Ectodermal cell (in vitro differentiated cells): ENCODE results near the gene TPPP2.
"Not testable (repeated sequence)": the region's sequence is repeated elsewhere in the genome, so short reads cannot be mapped to it uniquely, and the experiment has no call there.

Experiments
- H3K27ac ChIP-seq: 2 replicates; pipeline ENCODE4 v1.7.0; 2013; ENCODE audit warnings: mild to moderate bottlenecking, low read depth, low read length; ENCODE audit not compliant: insufficient read depth, poor library complexity, severe bottlenecking
- H3K27me3 ChIP-seq: 2 replicates; pipeline ENCODE4 v1.7.0; 2013; ENCODE audit warnings: mild to moderate bottlenecking, low read length; ENCODE audit not compliant: insufficient read depth, control insufficient read depth, poor library complexity, severe bottlenecking
- H3K36me3 ChIP-seq: one replicate; pipeline ENCODE4 v1.7.0; 2013; ENCODE audit warnings: low read length; ENCODE audit not compliant: control insufficient read depth, insufficient read depth
- H3K4me1 ChIP-seq: one replicate; pipeline ENCODE4 v1.7.0; 2013; ENCODE audit warnings: low read length; ENCODE audit not compliant: control insufficient read depth, insufficient read depth
- H3K4me3 ChIP-seq: 2 replicates; pipeline ENCODE4 v1.7.0; 2013; ENCODE audit warnings: low read depth, low read length, control low read depth; ENCODE audit not compliant: insufficient read depth
- H3K9me3 ChIP-seq: 2 replicates; pipeline ENCODE4 v1.7.0; 2013; ENCODE audit warnings: mild to moderate bottlenecking, low read length, moderate library complexity; ENCODE audit not compliant: control insufficient read depth
- WGBS, 2 experiments: methylation state at CpG; one replicate each; pipeline ENCODE4 v1.1.7; 2013; ENCODE audit warnings: missing lambda C conversion rate in 2 of 2; 5-methylcytosine and 5-hydroxymethylcytosine counted together

Gene TPPP2

DNA sequence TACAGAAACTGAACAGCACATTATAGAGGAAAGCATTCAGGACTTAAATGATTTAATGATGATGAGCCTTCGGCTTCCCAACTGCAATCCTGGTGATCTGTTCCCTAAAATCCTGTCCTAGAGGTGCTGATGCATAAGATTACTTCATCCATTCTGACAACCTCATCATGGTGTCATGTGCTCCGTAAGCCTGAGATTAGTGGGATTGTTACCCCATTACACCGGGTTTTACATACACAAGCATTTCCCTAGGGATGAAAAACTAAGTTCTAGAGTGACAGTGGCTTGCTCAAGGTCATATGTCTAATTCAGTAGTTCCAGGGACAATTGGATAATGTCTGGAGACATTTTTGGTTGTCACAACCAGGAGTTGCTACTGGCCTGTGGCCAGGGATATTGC, 7.1 kb downstream of the TPPP2 start:
- no peaks in the 10 kb centered on the region for H3K9me3 ChIP-seq
- 88 to 96% methylated on average over 3 of the region's 3 CpGs for WGBS, 2 experiments
- H3K36me3 ChIP-seq: no peaks in the 10 kb centered on the region
- H3K27me3 ChIP-seq: no peaks in the 10 kb centered on the region
- peaks cover 6% of the 10 kb centered on the region for H3K4me1 ChIP-seq
- H3K27ac ChIP-seq: no peak overlapping the region
- no peak overlapping the region for H3K4me3 ChIP-seq

DNA sequence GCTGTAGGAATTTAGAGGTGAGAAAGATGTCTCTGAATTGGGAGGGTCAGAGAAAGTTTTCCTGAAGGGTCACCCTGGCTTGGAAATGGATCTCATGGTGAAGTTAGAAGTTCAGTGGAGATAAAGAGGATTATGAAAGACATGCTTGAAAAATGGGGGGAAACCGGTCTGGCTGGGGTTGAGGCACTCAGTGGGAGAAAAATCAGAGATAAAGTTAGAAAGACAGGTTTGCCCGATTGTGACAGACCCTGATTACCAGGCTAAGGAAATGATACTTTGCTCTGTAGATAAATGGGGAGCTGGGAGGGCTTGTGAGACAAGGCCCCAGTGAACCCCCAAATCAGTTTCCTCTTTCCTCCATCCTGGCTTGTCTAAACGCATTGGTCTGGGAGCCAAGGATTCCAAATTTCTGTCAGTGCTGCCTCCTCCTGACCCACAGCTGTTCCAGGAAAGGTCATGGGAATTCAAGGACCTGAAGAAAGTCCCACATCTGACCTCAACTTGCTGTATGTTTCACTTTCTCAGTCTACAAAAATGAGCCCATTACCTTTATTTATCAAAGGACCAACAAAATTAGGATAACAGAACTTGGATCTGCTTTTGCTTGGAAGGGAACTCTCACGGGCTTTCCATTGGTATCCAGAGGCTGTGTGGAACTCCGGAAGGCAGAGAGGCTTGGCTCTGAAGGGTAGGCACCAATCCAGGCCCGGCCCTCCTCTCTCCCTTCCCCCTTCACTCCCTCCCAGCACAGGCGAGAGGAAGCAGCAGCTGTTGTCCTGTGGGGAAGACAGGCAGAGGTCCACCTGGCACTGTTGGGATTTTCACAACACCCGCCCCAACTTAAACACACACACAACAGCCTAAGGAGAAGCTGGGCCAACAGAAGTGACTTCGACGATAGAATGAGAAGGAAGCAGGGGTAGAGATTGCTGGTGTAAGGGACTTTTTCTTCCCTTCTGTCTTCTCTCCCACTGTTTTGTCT, 8.7 kb downstream of the TPPP2 start:
- 52 to 53% methylated on average over 7 to 10 of the region's 10 CpGs for WGBS, 2 experiments
- Histone ChIP-seq H3K36me3 (no peaks in the 10 kb centered on the region), H3K4me3 (no peak overlapping the region), H3K4me1 (peaks cover 6% of the 10 kb centered on the region), H3K9me3 (no peaks in the 10 kb centered on the region), H3K27ac (no peak overlapping the region), H3K27me3 (no peaks in the 10 kb centered on the region)

DNA sequence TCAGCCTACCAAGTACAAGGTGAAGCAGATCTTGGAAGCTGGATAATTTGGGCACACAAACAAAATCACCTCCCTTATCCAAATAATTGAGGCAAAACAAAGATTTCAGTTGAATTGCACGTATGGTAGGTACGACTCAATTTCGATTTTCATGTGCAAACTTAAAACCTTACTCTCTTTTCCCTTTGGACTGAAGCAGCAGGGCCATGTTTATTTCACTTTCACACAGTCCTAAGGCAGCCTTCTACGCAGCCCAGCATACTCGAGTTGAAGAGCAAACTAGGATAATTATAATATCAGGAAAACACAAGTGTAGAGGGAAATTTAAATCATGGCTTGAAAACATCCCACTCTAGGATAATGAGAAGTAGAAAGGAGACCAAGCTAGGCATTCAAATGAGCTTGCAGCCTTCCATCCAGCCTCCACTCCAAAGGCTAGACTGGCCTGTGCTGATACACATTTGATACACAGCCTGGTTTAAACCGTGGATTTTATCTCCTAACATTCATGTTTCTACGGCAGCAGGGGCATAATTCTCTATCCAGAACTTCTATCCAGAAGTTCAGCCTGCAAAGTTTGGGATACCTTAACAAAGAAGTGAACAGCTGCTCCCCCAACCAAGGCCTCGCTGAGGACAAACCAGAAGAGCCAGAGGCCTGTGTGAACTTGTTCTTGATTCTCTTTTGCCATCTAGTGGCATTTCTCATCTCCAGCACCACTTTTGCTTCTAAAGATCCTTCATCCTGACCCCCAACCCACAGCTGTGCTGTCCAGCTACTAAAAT, 9.8 kb downstream of the TPPP2 start:
- Histone ChIP-seq H3K27ac (no peak overlapping the region), H3K9me3 (no peaks in the 10 kb centered on the region), H3K4me3 (no peak overlapping the region), H3K36me3 (no peaks in the 10 kb centered on the region), H3K27me3 (no peaks in the 10 kb centered on the region), H3K4me1 (peaks cover 6% of the 10 kb centered on the region)
- 69 to 70% methylated on average over 6 to 8 of the region's 8 CpGs for WGBS, 2 experiments

DNA sequence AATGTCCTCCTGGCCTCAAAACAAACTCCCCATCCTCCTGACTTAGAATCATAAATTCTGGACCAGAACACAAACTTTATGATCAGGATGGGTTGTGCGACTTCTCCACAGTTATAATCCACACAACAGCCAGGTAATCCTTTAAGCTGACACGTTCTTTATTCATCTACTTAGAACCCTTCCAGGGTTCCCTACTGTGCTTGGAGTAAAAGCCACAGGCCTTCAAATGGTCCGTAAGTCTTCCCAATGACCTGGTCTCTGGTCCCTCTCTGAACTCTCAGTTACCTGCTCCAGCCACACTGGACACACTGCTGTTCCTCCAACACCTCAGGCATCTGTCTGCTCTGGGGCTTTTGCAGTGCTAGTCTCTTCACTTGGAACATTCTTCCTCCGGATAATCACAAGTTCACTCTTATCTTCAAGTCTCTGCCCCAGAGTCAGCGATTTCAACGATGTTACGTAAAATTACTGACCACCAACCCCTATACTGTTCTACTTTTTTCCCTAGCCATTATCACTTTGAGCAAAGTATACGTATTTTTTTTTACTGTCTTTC, 10.4 kb downstream of the TPPP2 start:
- H3K4me1 ChIP-seq: peaks cover 6% of the 10 kb centered on the region
- peaks cover 5% of the 10 kb centered on the region for H3K27me3 ChIP-seq
- 80 to 81% methylated on average over 8 of the region's 8 CpGs for WGBS, 2 experiments
- no peaks in the 10 kb centered on the region for H3K36me3 ChIP-seq
- no peaks in the 10 kb centered on the region for H3K9me3 ChIP-seq
- H3K4me3 ChIP-seq: no peak overlapping the region
- no peak overlapping the region for H3K27ac ChIP-seq

DNA sequence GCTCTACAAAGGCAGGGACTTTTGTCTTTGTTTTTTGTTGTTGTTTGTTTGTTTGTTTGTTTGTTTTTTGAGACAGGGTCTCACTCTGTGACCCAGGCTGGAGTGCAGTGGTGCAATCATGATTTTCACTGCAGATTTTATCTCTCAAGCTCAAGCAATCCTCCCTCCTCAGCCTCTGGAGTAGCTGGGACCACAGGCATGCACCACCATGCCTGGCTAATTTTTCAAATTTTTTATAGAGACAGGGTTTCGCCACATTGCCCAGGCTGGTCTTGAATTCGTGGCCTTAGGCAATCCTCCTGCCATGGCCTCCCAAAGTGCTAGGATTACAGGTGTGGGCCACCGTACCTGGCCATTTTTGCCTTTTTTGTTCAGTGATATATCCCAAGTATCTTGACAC, 10.9 kb downstream of the TPPP2 start:
- WGBS, 2 experiments: 85 to 88% methylated on average over 3 of the region's 3 CpGs
- H3K27me3 ChIP-seq, H3K36me3 ChIP-seq, H3K4me3 ChIP-seq, H3K9me3 ChIP-seq, H3K27ac ChIP-seq, H3K4me1 ChIP-seq: not testable (repeated sequence)

DNA sequence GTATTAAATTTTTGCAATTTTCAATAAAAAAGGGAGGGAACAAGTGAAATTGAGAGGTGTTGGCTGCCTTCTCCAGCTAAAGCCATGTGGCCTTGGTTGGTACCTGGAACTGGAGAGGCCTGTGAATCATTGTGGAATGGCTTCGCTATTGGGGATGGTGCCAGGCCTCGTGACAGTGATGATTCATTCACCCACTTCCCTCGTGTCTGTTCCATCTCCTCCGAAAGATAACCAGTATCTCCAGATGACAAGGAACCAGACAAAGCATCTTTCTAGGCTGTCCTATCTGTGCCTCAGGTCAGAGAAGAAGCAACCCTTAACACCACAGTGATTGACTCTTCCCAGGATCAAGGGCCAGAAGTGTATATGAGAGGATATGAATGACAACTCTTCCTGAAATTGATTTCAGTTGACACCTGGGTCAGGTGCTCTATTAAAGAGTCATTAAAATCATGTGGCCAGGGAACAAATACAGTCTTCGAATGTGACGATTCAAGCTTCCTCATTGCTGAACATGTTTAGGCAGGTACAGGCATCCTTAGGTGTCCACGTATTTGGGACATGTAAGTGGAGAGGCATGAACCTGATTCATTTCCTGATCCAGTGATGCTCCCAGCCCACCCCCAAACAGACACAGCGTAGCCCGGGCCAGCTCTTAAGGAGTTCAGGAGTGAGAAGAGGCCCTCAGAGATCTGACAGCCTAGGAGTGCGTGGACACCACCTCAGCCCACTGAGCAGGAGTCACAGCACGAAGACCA, 11.8 kb downstream of the TPPP2 start, which contains the start of gene RNASE7:
TSS of gene RNASE7 (plus strand) at position 687 of the 758 bp plus-strand sequence. CDS start 631 bp downstream, outside the sequence.
- Histone ChIP-seq H3K4me1 (peaks cover 6% of the 10 kb centered on the region), H3K27ac (no peak within 1 kb of the TSS), H3K9me3 (no peaks in the 10 kb centered on the region), H3K27me3 (peaks cover 5% of the 10 kb centered on the region), H3K36me3 (no peaks in the 10 kb centered on the region), H3K4me3 (no peak within 1 kb of the TSS)
- 91 to 92% methylated on average over 11 of the region's 11 CpGs for WGBS, 2 experiments

DNA sequence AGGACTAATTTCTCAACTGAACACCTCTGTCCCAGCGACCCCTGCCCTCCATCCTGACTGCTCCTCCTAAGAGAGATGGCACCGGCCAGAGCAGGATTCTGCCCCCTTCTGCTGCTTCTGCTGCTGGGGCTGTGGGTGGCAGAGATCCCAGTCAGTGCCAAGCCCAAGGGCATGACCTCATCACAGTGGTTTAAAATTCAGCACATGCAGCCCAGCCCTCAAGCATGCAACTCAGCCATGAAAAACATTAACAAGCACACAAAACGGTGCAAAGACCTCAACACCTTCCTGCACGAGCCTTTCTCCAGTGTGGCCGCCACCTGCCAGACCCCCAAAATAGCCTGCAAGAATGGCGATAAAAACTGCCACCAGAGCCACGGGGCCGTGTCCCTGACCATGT, 12.9 kb downstream of the TPPP2 start:
- Histone ChIP-seq H3K27ac (no peak overlapping the region), H3K36me3 (no peaks in the 10 kb centered on the region), H3K4me1 (peaks cover 6% of the 10 kb centered on the region), H3K9me3 (no peaks in the 10 kb centered on the region), H3K27me3 (peaks cover 5% of the 10 kb centered on the region), H3K4me3 (no peak overlapping the region)
- WGBS, 2 experiments: 84 to 87% methylated on average over 8 of the region's 8 CpGs

DNA sequence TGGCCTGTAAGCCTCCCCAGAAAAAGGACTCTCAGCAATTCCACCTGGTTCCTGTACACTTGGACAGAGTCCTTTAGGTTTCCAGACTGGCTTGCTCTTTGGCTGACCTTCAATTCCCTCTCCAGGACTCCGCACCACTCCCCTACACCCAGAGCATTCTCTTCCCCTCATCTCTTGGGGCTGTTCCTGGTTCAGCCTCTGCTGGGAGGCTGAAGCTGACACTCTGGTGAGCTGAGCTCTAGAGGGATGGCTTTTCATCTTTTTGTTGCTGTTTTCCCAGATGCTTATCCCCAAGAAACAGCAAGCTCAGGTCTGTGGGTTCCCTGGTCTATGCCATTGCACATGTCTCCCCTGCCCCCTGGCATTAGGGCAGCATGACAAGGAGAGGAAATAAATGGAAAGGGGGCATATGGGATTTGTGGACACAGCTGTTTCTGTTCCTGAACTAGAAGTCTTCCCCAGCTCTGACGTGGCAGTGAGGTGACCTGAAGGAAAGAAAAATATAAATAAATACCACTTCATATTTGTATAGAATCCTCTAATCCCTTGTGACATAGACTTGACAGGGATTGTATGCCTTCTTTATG, 13.5 kb downstream of the TPPP2 start:
- H3K27me3 ChIP-seq: peaks cover 5% of the 10 kb centered on the region
- peaks cover 6% of the 10 kb centered on the region for H3K4me1 ChIP-seq
- H3K36me3 ChIP-seq: no peaks in the 10 kb centered on the region
- WGBS, 2 experiments: 84 to 87% methylated on average over 1 of the region's 2 CpGs
- no peaks in the 10 kb centered on the region for H3K9me3 ChIP-seq
- H3K4me3 ChIP-seq: no peak overlapping the region
- H3K27ac ChIP-seq: no peak overlapping the region

DNA sequence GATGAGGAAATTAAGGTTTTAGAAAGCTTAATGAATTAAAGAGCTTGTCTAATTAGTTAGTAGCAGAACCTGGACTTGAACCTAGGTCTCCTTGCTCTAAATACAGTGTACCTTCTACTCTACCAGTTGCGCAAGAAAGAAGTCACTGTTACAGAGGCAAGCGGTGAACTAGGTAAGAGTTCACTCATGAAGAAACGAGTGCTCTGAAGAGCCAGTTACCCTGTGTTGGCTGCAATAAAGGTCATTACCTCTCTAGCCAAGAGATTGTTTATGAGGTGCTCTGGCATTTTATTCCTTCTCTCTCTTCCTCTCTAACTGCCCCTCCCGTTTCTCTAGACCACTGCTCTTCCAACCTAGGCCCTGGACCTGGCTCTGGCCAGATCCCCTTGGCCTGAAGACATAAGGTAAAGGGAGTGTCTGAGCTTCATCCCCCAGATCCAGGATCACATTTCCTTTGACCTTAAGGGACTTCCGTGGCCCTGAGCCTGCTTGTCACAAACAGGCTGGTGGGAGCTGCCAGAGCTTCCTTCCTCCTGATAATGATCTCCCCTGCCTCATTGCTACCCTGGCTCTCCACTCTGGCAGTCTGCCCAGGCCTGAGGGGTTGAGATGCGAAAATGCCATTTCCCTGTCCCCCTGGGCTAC, 14.1 kb downstream of the TPPP2 start:
- no peak overlapping the region for H3K27ac ChIP-seq
- no peaks in the 10 kb centered on the region for H3K36me3 ChIP-seq
- H3K4me3 ChIP-seq: no peak overlapping the region
- H3K9me3 ChIP-seq: no peaks in the 10 kb centered on the region
- H3K4me1 ChIP-seq: peaks cover 6% of the 10 kb centered on the region
- H3K27me3 ChIP-seq: peaks cover 5% of the 10 kb centered on the region
- WGBS, 2 experiments: 84 to 86% methylated on average over 6 of the region's 6 CpGs
